GM18951 (cell line): ENCODE measurements around the gene PARP9.
"Not testable (repeated sequence)": the region's sequence is repeated elsewhere in the genome, so short reads cannot be mapped to it uniquely, and the experiment has no call there.

Experiments used
- POLR2A ChIP-seq: IDR thresholded peaks from 4 replicates; pipeline ENCODE4 v1.6.1; 2011; ENCODE audit warnings: mild to moderate bottlenecking; ENCODE audit not compliant: insufficient read length, insufficient read depth; ENCODE audit errors: extremely low read depth
- in situ Hi-C: fragments of 300-500 bp; cut with MboI; formaldehyde crosslinking; loops from one replicate; pipeline ENCODE4 v1.12.0; 2022; ENCODE audit warnings: low sequenced_read_pairs, mixed read lengths, inconsistent platforms; ENCODE audit not compliant: unreplicated experiment

Gene PARP9

DNA sequence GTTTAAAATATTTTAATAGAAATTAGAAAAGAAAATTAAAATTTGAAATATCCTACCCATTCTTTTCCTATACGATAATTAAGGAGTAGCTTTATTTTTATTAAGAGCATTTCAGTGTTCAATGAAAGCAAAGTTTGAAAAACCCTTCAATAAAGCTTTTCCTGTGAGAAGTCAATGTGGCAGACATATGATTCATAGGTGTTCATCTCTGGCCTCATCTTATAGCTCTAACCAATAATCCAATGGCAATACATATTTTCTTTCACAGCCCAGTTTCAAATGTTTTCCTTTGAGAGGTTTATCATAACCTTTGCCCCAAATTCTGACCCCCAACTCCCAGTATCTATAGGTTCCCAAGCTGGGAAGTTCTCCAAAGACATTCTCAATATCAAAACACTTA is 57.6 kb downstream of the PARP9 start:
- in situ Hi-C loops = no loop called here
- TF ChIP-seq POLR2A = no peak

DNA sequence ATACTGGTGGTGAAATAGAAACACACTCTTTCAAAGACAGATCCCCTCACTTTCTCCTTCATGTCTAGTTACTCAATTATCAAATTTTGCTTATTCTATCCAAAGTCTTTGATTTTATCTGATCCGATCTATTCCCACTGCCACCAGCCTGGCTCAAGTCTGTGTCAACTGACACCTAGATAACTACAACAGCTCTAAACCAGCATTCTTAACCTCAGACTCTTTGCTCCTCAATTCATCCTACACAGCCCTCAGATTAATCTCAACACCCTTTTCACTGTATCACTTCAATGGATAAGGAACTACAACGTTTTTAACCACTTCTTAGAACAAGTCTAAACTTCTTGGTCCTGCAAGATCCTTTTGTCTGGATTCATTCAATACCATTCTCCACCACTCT is 58.4 kb downstream of the PARP9 start:
- in situ Hi-C loops = no loop called here
- TF ChIP-seq POLR2A = no peak

DNA sequence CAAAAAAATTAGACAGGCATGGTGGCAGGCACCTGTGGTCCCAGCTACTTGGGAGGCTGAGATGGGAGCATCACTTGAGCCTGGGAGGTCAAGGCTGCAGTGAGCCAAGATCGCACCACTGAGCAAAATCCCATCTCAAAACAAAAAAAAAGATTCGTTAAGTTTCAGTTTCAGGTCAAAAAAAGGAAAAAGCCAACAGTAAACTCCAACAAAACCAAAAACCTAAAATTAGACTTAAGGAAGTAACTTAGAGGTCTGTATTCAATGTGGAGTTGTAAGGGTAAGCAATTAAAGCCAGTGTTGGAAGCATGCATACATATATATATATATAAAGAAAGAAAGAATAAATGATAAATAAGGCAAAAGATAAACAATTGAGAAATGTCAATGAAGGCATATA is 61.2 kb downstream of the PARP9 start:
- TF ChIP-seq POLR2A = no peak
- in situ Hi-C loops = no loop called here

DNA sequence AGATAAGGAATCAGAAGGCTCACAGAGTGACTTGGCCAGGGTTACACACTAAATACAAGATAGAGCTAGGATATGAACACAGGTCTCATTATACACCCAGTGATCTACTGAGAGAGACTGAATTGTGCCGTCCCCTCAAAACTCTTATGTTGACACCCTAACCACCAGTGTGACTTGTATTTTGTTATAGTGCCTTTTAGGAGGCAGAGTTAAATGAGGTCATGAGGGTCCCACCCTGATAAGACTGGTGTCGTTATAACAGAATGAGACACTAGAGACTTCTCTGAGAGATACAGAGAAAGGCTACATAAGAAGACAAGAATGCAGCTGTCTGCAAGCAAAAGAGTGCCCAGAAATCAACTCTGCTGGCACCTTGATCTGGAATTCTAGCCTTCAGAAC is 62.0 kb downstream of the PARP9 start:
- no peak for TF ChIP-seq POLR2A
- in situ Hi-C loops = no loop called here

DNA sequence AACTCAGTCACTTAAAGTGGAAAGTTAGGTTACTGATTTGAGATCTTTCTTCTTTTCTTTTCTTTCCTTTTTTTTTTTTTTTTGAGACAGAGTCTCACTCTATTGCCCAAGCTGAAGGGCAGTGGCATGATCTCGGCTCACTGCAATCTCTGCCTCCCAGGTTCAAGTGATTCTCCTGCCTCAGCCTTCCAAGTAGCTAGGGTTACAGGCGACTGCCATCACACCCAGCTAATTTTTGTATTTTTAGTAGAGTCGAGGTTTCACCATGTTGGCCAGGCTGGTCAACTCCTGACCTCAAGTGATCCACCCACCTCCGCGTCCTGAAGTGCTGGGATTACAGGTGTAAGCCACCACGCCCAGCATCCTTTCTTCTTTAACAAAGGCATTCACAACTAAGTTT is 63.1 kb downstream of the PARP9 start:
- in situ Hi-C loops = not testable (repeated sequence)

DNA sequence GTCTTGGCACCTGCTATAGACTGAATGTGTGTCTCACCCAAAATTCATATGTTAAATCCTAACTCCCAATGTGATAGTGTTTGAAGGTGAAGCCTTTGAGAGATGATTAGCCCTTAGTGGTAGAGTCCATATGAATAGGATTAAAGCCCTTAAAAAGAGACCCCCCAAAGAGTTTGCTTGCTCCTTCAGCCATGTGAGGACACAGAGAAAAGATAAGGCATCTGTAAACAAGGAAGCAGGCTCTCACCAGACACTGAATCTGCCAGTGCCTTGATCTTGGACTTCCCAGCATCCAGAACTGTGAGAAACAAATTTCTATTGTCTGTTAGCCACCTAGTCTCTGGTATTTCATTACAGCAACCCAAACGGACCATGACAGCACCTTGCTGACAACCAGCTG is 65.9 kb downstream of the PARP9 start:
- TF ChIP-seq POLR2A = no peak
- in situ Hi-C loops = no loop called here

DNA sequence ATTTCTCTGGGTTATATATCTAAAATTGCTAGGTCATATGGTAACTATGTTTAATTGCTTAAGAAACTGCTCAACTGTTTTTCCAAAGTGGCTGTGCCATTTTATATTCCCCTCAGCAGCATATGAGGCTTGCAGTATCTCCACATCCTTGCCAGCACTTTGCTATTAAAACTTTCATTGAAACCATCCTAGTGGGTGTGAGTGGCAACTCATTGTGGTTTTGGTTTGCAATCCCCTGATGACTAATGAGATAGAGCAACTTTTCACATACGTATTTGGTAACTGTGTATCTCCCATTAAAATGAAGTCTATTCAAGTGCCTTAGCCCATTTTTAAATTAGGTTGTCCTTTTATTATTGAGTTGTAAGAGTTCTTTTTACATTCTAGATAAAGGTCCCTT is 66.7 kb downstream of the PARP9 start:
- TF ChIP-seq POLR2A = no peak
- in situ Hi-C loops = no loop called here

DNA sequence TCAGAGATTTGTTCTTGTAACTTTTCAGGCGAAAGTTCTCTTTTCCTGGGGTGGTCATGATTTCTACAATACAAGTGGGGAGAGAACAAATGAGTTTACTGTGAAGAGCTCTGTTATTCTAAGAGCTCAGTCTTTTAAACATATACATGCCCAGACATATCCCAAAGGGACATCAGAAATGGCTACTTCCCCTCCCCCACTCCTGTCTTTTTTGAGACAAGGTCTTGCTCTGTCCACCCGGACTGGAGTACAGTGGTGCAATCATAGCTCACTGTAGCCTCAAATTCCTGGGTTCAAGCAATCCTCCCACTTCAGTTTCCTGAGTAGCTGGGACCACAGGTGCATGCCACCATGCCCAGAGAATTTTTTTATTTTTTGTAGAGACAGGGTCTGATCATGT is 67.6 kb downstream of the PARP9 start:
- TF ChIP-seq POLR2A = no peak
- in situ Hi-C loops = no loop called here

DNA sequence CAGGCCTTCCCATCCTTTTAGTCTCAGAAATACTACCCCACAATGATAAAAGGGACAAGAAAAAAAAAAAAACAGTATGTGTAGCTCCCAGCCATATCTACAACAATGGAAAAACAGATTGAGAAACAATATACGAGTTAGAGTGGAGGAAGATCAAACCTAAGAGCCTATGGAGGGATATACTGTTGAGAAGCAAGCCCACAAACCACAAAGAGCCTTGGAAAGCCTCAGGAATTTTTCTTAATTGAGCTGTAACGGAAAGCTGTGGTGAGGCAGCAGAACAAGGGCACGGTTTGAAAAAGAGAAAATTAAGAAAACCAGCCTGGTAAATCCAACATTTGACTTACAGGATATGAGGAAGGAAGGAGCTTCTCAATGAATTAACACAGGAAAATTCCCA is 70.8 kb downstream of the PARP9 start:
- TF ChIP-seq POLR2A = no peak
- in situ Hi-C loops = no loop called here

DNA sequence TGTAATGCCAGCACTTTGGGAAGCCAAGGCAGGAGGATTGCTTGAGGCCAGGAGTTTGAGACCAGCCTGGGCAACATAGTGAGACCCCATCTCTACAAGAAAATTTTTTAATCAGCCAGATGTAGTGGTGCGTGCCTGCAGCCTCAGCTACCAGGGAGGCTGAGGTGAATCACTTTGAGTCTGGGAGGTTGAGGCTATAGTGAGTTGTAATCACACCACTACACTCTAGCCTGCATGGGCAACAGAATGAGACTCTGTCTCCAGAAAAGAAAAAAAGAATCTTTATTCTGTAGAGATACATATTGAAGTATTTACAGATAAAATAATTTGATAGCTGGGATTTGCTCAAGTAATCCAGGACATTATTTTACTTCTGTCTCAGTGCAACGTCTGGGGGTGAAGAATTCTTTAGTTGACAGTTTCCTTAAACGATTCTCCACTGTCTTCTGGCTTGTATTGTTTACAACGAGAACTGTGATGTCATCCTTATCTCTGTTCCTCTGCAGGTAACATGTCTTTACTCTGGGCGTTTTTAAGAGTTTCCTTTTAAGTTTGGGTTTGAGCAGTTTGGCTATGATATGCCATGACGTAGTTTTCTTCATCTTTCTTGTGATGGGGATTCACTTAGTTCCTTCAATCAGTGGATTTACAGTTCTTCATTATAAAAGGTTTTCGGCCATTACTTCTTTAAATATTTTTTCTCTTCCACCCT is 75.7 kb downstream of the PARP9 start:
- in situ Hi-C loops = no loop called here
- TF ChIP-seq POLR2A = no peak

DNA sequence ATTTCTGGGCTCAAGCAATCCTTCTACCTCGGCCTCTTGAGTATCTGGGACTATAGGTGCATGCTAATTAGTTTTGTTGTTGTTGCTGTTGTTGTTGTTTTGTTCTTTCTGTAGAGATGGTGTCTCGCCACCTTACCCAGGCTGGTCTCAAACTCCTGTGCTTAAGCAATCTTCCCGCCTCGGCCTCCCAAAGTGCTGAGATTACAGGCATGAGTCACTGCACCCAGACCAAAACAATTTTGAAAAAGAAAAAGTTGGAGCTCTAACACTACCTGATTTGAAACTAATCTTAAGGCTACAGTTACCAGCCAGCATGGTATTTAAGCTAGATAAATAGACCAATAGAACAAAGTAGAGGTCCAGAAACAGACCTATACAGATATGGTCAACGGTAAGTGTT is 79.1 kb downstream of the PARP9 start:
- TF ChIP-seq POLR2A = no peak
- in situ Hi-C loops = no loop called here

DNA sequence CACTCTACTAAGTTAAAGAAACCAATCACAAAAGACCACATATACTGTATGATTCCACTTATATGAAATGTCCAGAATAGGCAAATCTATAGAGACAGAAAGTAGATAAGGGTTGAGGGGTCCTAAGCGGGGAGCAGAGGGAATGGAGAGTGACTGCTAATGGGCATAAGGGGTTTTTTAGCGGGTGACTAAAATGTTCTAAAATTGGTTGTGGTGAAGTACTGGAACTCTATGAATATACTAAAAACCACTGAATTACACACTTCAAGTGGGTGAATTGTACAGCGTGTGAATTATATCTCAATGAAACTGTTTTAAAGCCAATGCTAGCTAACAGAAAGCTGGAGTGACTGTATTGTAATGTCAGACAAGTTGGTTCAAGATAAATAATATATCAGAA is 82.7 kb downstream of the PARP9 start:
- no peak for TF ChIP-seq POLR2A
- in situ Hi-C loops = no loop called here
